WERI-Rb-1 (cell line): ENCODE measurements around the gene KRTAP10-10.

Source experiments
- DNase-seq: peaks from one replicate; pipeline ENCODE4 v3.0.0-alpha.2; 2020
- H3K27ac ChIP-seq: fragments of 250-450 bp; sonication (Bioruptor Pico); 2 replicates; pipeline ENCODE4 v1.5.1; 2020; ENCODE audit warnings: mild to moderate bottlenecking, moderate library complexity
- H3K27me3 ChIP-seq: fragments of 250-450 bp; sonication (Bioruptor Pico); 2 replicates; pipeline ENCODE4 v1.5.1; 2021; ENCODE audit warnings: mild to moderate bottlenecking, low read depth, moderate library complexity; ENCODE audit not compliant: insufficient read depth, severe bottlenecking
- H3K36me3 ChIP-seq: fragments of 250-450 bp; sonication (Bioruptor Pico); 2 replicates; pipeline ENCODE4 v1.5.1; 2020; ENCODE audit warnings: mild to moderate bottlenecking, moderate library complexity
- H3K4me3 ChIP-seq: 2 replicates; pipeline ENCODE4 v1.5.1; 2011; ENCODE audit warnings: low read depth, mild to moderate bottlenecking, control low read depth, low read length
- H3K9me3 ChIP-seq: fragments of 250-450 bp; sonication (Bioruptor Pico); 2 replicates; pipeline ENCODE4 v1.5.1; 2021; ENCODE audit warnings: mild to moderate bottlenecking, moderate library complexity; ENCODE audit not compliant: severe bottlenecking
- TF ChIP-seq, protein P1 (sequence below): IDR thresholded peaks from 2 replicates; pipeline ENCODE4 v1.5.1; 2011; ENCODE audit warnings: low read depth, mild to moderate bottlenecking, control low read depth, inconsistent platforms, low read length

The KRTAP10-10 gene

DNA sequence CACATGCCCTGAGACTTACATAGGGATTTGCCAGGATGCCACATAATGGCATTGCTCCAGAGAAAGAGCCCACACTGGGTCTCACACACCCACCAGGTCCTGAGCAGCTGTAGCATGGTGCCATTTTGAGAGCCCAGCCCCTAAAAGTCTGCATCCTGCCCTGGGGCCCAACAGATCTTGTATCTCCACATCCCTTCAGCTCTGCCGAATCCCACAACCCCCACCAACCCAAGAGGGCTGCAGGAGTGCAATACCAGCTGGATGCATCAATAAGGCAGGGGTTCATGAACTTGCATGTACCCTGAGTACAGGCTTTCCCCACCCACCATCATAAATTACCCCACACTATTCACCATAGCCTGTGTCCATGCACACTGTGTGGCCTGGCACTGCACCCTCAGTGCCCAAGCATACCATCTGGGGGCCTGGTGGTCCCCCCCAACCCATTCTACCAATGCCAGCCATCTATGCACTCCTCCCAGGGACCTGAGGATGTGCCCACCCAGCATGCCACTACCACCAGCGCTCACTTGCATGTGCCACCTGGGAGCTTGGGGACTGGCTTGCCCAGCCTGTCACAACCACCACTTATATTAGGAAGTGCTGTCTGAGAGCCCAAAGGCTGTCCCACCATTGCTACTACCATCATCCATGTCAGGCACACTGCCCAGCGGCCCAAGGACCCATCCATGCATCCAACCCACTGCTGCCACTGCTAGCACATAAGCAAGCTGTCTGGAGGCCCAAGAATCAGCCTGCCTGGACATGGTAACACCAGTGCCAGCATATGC lies 33.7 kb downstream of the KRTAP10-10 start:
- DNase-seq: no peak
- TF ChIP-seq, protein P1, sequence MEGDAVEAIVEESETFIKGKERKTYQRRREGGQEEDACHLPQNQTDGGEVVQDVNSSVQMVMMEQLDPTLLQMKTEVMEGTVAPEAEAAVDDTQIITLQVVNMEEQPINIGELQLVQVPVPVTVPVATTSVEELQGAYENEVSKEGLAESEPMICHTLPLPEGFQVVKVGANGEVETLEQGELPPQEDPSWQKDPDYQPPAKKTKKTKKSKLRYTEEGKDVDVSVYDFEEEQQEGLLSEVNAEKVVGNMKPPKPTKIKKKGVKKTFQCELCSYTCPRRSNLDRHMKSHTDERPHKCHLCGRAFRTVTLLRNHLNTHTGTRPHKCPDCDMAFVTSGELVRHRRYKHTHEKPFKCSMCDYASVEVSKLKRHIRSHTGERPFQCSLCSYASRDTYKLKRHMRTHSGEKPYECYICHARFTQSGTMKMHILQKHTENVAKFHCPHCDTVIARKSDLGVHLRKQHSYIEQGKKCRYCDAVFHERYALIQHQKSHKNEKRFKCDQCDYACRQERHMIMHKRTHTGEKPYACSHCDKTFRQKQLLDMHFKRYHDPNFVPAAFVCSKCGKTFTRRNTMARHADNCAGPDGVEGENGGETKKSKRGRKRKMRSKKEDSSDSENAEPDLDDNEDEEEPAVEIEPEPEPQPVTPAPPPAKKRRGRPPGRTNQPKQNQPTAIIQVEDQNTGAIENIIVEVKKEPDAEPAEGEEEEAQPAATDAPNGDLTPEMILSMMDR: no peak
- Histone ChIP-seq H3K9me3 (peaks cover 32% of the 10 kb centered on the region), H3K36me3 (no peaks in the 10 kb centered on the region), H3K4me3 (no peak overlapping the region), H3K27me3 (no peaks in the 10 kb centered on the region), H3K27ac (no peak overlapping the region)

DNA sequence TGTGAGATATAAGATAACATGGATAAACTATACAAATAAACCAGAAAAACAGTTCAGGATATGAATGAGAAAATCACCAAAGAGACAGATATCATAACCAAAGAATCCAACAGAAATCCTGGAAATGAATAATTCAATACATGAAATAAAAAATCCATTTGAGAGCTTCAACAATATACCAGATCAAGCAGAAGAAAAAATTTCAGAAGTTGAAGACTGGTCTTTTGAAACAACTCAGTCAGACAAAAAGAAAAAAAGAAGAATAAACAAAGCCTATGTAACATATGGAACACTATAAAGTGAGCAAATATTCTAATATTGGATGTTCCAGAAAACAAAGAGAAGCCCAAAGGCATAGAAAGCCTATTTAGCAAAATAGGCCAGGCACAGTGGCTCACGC lies 34.8 kb downstream of the KRTAP10-10 start:
- DNase-seq: no peak
- peaks cover 32% of the 10 kb centered on the region for H3K9me3 ChIP-seq
- no peaks in the 10 kb centered on the region for H3K27me3 ChIP-seq
- no peak overlapping the region for H3K27ac ChIP-seq
- no peaks in the 10 kb centered on the region for H3K36me3 ChIP-seq
- no peak overlapping the region for H3K4me3 ChIP-seq
- TF ChIP-seq, protein P1: no peak

DNA sequence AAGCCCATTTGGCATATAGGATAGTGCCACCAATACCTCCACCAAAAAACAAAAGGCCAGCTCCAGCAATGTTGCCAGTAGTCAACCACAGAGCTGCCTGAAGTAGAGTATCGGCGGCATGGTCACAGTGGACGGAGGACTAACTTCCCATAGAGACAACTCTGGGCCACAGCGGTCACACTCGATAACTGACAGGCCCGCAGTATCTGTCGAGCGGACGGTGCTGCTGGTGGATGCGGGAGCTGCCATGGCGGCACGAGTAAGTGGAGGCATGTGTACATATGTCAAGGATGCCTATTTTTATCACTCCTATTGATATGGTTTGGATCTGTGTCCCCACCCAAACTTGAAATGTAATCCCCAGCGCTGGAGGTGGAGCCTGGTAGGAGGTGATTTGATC lies 40.7 kb downstream of the KRTAP10-10 start:
- TF ChIP-seq, protein P1: no peak
- H3K36me3 ChIP-seq: no peaks in the 10 kb centered on the region
- peaks cover 5% of the 10 kb centered on the region for H3K9me3 ChIP-seq
- no peak overlapping the region for H3K27ac ChIP-seq
- no peak overlapping the region for H3K4me3 ChIP-seq
- no peak for DNase-seq
- H3K27me3 ChIP-seq: no peaks in the 10 kb centered on the region

DNA sequence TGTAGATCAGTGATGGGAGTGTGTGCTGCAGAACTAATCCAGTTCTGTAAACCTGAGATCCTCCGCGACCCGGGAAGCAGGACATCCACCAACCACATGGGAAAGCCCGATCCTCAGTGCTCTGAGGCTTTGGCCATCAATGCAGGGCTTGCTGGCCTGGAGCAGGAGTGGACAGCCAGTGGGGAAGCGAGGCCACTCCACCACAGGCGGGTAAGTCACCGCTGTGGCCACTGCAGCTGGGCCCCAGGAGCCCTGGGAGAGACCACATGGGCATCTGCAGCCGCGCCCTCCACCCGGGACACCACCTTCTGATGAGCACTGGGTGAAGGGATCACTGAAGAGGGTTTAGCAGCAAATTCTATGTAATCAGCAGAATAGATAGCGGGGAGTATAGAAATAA lies 44.0 kb downstream of the KRTAP10-10 start:
- Histone ChIP-seq H3K27me3 (no peaks in the 10 kb centered on the region), H3K36me3 (no peaks in the 10 kb centered on the region), H3K27ac (no peak overlapping the region), H3K9me3 (peaks cover 3% of the 10 kb centered on the region), H3K4me3 (no peak overlapping the region)
- TF ChIP-seq, protein P1: no peak
- no peak for DNase-seq

DNA sequence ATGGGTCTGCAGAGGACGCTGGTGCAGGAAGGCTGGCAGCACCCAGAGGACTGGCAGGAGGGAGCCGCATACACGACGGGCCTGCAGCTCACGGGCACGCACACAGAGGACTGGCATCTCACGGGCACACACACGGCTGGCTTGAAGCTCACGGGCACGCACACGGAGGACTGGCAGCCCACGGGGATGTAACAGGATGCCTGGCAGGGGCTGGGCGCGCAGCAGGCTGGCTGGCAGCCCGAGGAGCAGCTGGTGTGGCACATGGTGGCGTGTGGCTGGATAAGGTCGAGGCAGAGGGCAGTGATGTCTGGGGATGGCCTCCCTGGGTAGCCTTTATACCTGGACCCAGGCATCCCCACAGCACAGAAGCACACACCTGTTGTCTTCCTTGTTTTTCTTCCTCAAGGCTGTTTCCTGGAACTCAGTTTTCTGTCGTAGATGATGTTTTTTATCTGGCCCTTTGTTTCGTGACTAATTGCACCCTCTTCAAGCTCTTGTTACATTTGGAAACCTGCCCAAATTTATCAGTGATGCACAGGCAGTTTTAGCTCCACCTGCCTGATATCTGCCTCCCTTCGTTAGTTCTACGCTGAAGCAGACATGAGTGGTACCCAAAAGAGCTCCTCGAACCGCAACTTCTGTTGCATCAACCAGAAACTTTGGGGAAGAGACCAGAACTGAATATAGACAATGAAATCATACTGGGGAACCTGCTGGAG lies 44.9 kb downstream of the KRTAP10-10 start, which contains the start of gene KRTAP12-1:
TSS of gene KRTAP12-1 (minus strand) at position 303 of the 719 bp plus-strand sequence. CDS start at position 263, 40 bp downstream.
- no peak for DNase-seq
- TF ChIP-seq, protein P1: no peak
- no peak within 1 kb of the TSS for H3K27ac ChIP-seq
- H3K27me3 ChIP-seq: no peaks in the 10 kb centered on the region
- peaks cover 3% of the 10 kb centered on the region for H3K9me3 ChIP-seq
- H3K36me3 ChIP-seq: no peaks in the 10 kb centered on the region
- no peak within 1 kb of the TSS for H3K4me3 ChIP-seq
